ENCODE data around the gene SNX30.

Gene SNX30

DNA sequence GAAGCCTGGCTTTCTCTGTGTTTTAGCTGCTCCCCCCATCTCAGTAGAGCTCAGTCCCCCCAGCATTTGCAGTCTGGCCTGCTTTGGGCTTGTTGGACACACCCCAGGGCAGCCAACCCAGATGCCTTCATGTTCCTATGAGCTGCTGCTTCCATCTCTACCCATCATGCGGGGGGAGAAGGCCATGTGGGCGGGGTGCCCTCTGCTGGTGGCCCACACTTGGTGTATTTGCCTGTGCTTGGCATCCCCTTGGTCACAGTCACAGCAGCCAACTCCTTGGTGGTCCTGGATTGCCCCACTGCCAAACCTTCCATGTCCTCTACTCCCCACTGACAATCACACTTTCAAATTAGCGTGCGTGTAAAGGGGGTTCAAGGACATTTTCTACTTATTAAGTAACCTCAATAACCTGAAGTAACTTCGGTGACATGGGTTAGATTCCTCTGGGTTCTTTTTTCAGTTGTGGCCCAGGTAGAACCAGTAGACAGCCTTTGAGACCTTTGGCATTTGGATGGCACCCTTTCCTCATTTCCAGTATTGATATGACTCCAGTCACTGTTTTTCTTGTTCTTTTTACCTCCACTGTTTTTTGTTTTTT, 42.8 kb downstream of the SNX30 start (continued):
- TF ChIP-seq, protein P1, sequence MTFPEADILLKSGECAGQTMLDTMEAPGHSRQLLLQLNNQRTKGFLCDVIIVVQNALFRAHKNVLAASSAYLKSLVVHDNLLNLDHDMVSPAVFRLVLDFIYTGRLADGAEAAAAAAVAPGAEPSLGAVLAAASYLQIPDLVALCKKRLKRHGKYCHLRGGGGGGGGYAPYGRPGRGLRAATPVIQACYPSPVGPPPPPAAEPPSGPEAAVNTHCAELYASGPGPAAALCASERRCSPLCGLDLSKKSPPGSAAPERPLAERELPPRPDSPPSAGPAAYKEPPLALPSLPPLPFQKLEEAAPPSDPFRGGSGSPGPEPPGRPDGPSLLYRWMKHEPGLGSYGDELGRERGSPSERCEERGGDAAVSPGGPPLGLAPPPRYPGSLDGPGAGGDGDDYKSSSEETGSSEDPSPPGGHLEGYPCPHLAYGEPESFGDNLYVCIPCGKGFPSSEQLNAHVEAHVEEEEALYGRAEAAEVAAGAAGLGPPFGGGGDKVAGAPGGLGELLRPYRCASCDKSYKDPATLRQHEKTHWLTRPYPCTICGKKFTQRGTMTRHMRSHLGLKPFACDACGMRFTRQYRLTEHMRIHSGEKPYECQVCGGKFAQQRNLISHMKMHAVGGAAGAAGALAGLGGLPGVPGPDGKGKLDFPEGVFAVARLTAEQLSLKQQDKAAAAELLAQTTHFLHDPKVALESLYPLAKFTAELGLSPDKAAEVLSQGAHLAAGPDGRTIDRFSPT (tag by site-specific recombination; IDR thresholded peaks at IDR 0.05), result no peak
- TF ChIP-seq HOXD13 (CRISPR knock-in tag; IDR thresholded peaks at IDR 0.05; ENCODE audit: borderline replicate concordance), result no peak
- no peak for TF ChIP-seq ZNF19 (tag by site-specific recombination; IDR thresholded peaks at IDR 0.05; ENCODE audit: low read depth)
- no peak for TF ChIP-seq ZNF610 (tag by site-specific recombination; IDR thresholded peaks at IDR 0.05; ENCODE audit: borderline replicate concordance)
- TF ChIP-seq, protein P2, sequence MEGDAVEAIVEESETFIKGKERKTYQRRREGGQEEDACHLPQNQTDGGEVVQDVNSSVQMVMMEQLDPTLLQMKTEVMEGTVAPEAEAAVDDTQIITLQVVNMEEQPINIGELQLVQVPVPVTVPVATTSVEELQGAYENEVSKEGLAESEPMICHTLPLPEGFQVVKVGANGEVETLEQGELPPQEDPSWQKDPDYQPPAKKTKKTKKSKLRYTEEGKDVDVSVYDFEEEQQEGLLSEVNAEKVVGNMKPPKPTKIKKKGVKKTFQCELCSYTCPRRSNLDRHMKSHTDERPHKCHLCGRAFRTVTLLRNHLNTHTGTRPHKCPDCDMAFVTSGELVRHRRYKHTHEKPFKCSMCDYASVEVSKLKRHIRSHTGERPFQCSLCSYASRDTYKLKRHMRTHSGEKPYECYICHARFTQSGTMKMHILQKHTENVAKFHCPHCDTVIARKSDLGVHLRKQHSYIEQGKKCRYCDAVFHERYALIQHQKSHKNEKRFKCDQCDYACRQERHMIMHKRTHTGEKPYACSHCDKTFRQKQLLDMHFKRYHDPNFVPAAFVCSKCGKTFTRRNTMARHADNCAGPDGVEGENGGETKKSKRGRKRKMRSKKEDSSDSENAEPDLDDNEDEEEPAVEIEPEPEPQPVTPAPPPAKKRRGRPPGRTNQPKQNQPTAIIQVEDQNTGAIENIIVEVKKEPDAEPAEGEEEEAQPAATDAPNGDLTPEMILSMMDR (tag by site-specific recombination; IDR thresholded peaks at IDR 0.05), result peak; percentile 78
- no peak for TF ChIP-seq REST (tag by site-specific recombination; IDR thresholded peaks at IDR 0.05)
- TF ChIP-seq ZSCAN23 (tag by site-specific recombination; IDR thresholded peaks at IDR 0.05), result no peak
- TF ChIP-seq ZNF26 (tag by site-specific recombination; IDR thresholded peaks at IDR 0.05), result no peak
- TF ChIP-seq, protein P3, sequence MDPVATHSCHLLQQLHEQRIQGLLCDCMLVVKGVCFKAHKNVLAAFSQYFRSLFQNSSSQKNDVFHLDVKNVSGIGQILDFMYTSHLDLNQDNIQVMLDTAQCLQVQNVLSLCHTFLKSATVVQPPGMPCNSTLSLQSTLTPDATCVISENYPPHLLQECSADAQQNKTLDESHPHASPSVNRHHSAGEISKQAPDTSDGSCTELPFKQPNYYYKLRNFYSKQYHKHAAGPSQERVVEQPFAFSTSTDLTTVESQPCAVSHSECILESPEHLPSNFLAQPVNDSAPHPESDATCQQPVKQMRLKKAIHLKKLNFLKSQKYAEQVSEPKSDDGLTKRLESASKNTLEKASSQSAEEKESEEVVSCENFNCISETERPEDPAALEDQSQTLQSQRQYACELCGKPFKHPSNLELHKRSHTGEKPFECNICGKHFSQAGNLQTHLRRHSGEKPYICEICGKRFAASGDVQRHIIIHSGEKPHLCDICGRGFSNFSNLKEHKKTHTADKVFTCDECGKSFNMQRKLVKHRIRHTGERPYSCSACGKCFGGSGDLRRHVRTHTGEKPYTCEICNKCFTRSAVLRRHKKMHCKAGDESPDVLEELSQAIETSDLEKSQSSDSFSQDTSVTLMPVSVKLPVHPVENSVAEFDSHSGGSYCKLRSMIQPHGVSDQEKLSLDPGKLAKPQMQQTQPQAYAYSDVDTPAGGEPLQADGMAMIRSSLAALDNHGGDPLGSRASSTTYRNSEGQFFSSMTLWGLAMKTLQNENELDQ (tag by site-specific recombination; IDR thresholded peaks at IDR 0.05; ENCODE audit: low read depth), result no peak

DNA sequence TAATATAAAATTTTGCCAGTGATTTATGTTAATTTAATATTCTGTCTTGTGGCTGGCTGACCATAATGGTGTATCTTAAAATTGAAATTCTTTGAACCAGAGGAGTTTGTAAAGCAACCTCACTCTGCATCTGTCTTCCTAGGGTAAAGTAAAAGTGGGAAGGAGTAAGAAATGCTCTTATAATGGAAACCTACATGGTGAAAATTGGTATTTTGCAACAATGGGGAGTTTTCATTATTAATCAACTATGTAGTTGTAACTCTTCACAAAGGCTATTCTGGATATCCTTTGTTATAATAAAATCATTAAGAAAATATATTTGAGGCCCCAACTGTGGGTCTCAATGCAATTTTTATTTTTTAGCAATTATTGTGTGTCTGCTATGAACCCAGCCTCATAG, 44.2 kb downstream of the SNX30 start:
- Histone ChIP-seq H3K9me3 (ENCODE audit: control insufficient read depth, insufficient read depth, low read depth, low read length) (no peaks in the 10 kb centered on the region), H3K4me3 (ENCODE audit: low read depth, low read length) (no peak overlapping the region), H3K27ac (ENCODE audit: extremely low read depth, low read depth, low read length) (no peak overlapping the region), H3K4me1 (ENCODE audit: control insufficient read depth, insufficient read depth, low read length) (no peaks in the 10 kb centered on the region), H3K36me3 (ENCODE audit: control insufficient read depth in 2 of 2, insufficient read depth in 1 of 2, low read length in 2 of 2) (no peaks in the 10 kb centered on the region)
- CTCF ChIA-PET, result interaction anchor here (0.7 kb wide), 1 partner anchor 458 kb away, joined by 3 read pairs; no protein-coding TSS in a partner anchor
- POLR2A ChIA-PET, result no interaction called here
- no peak for TF ChIP-seq ZNF747 (tag by site-specific recombination; IDR thresholded peaks at IDR 0.05)
- no peak for TF ChIP-seq ZNF707 (tag by site-specific recombination; IDR thresholded peaks at IDR 0.05)
- no peak for TF ChIP-seq ZNF140 (tag by site-specific recombination; IDR thresholded peaks at IDR 0.05)
- no peak for TF ChIP-seq PBX3 (CRISPR knock-in tag; IDR thresholded peaks at IDR 0.05)
- no peak for TF ChIP-seq ZNF580 (tag by site-specific recombination; IDR thresholded peaks at IDR 0.05)
- TF ChIP-seq ZNF473 (tag by site-specific recombination; IDR thresholded peaks at IDR 0.05), result no peak
- TF ChIP-seq ZNF692 (tag by site-specific recombination; IDR thresholded peaks at IDR 0.05), result no peak
- TF ChIP-seq ZNF645 (tag by site-specific recombination; IDR thresholded peaks at IDR 0.05), result no peak

All from HEK293 (cell line).